NT2/D1 (cell line): ENCODE data around the gene LDHAL6B.

Experiments
- YY1 ChIP-seq: IDR thresholded peaks from 2 replicates; pipeline ENCODE4 v1.6.1; 2011; ENCODE audit not compliant: insufficient read length, insufficient read depth
- ZNF274 ChIP-seq: IDR thresholded peaks from 2 replicates; pipeline ENCODE4 v1.6.1; 2011; ENCODE audit warnings: mild to moderate bottlenecking, low read depth, low read length

- TF ChIP-seq ZNF274 = no peak
- TF ChIP-seq YY1 = no peak
Measured at GRCh38 chr15:59249816-59250215, 43.2 kb downstream of the LDHAL6B start.
